SK-N-SH (cell line): ENCODE results near the gene SLC9A2. TPM values are rescaled to one million over a fixed set of nuclear protein-coding genes. Genes with fewer than 3 reads are reported as not detected.

Experiments used
- CTCF ChIA-PET: fragments of 300-600, 350-600 bp; formaldehyde crosslinking; extraction: SDS; loops from one replicate; lab custom pipeline; 2021; lab: Yijun Ruan, JAX
- POLR2A ChIA-PET: fragments of 350-600 bp; sonication (Branson Sonifier 250); formaldehyde crosslinking; extraction: SDS; loops from one replicate; lab custom pipeline; 2020; ENCODE audit warnings: antibody characterized with exemption, inconsistent platforms; lab: Yijun Ruan, JAX
- DNase-seq: peaks from one replicate; pipeline ENCODE4 v3.0.0; 2012
- H2AFZ ChIP-seq: fragments of 200-600 bp; sonication (generic); 2 replicates; pipeline ENCODE4 v1.8.1; 2016; ENCODE audit warnings: antibody characterized with exemption, mild to moderate bottlenecking, low read depth
- H3F3A ChIP-seq: fragments of 200-600 bp; sonication (generic); replicated peaks from 2 replicates; pipeline ENCODE3; 2016; ENCODE audit warnings: antibody characterized with exemption, mild to moderate bottlenecking; ENCODE audit not compliant: insufficient read depth
- H3K27ac ChIP-seq, 2 experiments: fragments of 200-500 bp in 1 of 2; fragments of 200-600 bp in 1 of 2; sonication (Bioruptor generic) in 1 of 2; sonication (generic), shearing (Covaris generic) in 1 of 2; 2 replicates each; pipeline versions ENCODE4 v1.5.1 to v1.6.1; 2014 to 2016; ENCODE audit warnings: low read depth in 2 of 2, inconsistent platforms in 1 of 2, low read length in 1 of 2, mild to moderate bottlenecking in 1 of 2, mixed read lengths in 1 of 2
- H3K27me3 ChIP-seq: fragments of 200-600 bp; sonication (generic), shearing (Covaris generic); 2 replicates; pipeline ENCODE4 v1.6.1; 2016; ENCODE audit warnings: mixed run types; ENCODE audit not compliant: insufficient read depth
- H3K36me3 ChIP-seq, 2 experiments: fragments of 200-500 bp in 1 of 2; fragments of 200-600 bp in 1 of 2; sonication (Bioruptor generic) in 1 of 2; sonication (generic) in 1 of 2; replicated peaks in 1 of 2; 2 replicates each; pipeline versions ENCODE3 to v1.5.1; 2014 to 2016; ENCODE audit warnings: low read length in 1 of 2, mild to moderate bottlenecking in 1 of 2; ENCODE audit not compliant: insufficient read depth in 2 of 2, control insufficient read depth in 1 of 2
- H3K4me1 ChIP-seq, 2 experiments: fragments of 200-500 bp in 1 of 2; fragments of 200-600 bp in 1 of 2; sonication (Bioruptor generic) in 1 of 2; sonication (generic), shearing (Covaris generic) in 1 of 2; 2 replicates each; pipeline versions ENCODE4 v1.5.1 to v1.6.1; 2014 to 2016; ENCODE audit warnings: low read depth in 1 of 2, low read length in 1 of 2, mixed run types in 1 of 2; ENCODE audit not compliant: insufficient read depth in 2 of 2, control insufficient read depth in 1 of 2
- H3K4me2 ChIP-seq: fragments of 200-600 bp; sonication (generic), shearing (Covaris generic); 2 replicates; pipeline ENCODE4 v1.6.1; 2017; ENCODE audit warnings: mixed run types
- H3K4me3 ChIP-seq, 2 experiments: fragments of 200-500 bp in 1 of 2; fragments of 200-600 bp in 1 of 2; sonication (Bioruptor generic) in 1 of 2; sonication (generic), shearing (Covaris generic) in 1 of 2; 2 replicates each; pipeline versions ENCODE4 v1.5.1 to v1.8.1; 2014 to 2016; ENCODE audit warnings: low read depth in 2 of 2, inconsistent platforms in 1 of 2, low read length in 1 of 2, mild to moderate bottlenecking in 1 of 2, mixed read lengths in 1 of 2, moderate library complexity in 1 of 2
- H3K79me2 ChIP-seq: fragments of 200-600 bp; sonication (generic); 2 replicates; pipeline ENCODE4 v1.8.1; 2017; ENCODE audit warnings: mild to moderate bottlenecking; ENCODE audit not compliant: insufficient read depth
- H3K9ac ChIP-seq: fragments of 200-600 bp; sonication (generic); 2 replicates; pipeline ENCODE4 v1.6.1; 2017; ENCODE audit warnings: mixed run types
- H3K9me2 ChIP-seq: fragments of 200-600 bp; sonication (generic); 2 replicates; pipeline ENCODE4 v1.6.1; 2017; ENCODE audit warnings: mixed run types
- H3K9me3 ChIP-seq: fragments of 200-600 bp; sonication (generic); 2 replicates; pipeline ENCODE4 v1.6.1; 2017; ENCODE audit warnings: mixed run types, mild to moderate bottlenecking, moderate library complexity
- H4K20me1 ChIP-seq: fragments of 200-600 bp; sonication (generic); 2 replicates; pipeline ENCODE4 v1.6.1; 2017; ENCODE audit warnings: mild to moderate bottlenecking, mixed run types; ENCODE audit not compliant: insufficient read depth
- EP300 ChIP-seq, 2 experiments: IDR thresholded peaks; 2 replicates each; pipeline versions ENCODE4 v1.4.0 to v1.6.1; 2012; ENCODE audit warnings: borderline replicate concordance in 1 of 2, low read depth in 1 of 2, low read length in 1 of 2
- FOSL2 ChIP-seq: IDR thresholded peaks from 2 replicates; pipeline ENCODE4 v1.4.0; 2012; ENCODE audit warnings: low read depth, mild to moderate bottlenecking, moderate library complexity, borderline replicate concordance
- FOXM1 ChIP-seq: IDR thresholded peaks from 2 replicates; pipeline ENCODE4 v1.4.0; 2012; ENCODE audit warnings: low read depth, mild to moderate bottlenecking
- GATA2 ChIP-seq: sonication (generic); formaldehyde crosslinking; IDR thresholded peaks from 2 replicates; pipeline ENCODE4 v1.5.0; 2020; ENCODE audit warnings: mild to moderate bottlenecking, missing genetic modification reagents
- JUND ChIP-seq: IDR thresholded peaks from 2 replicates; pipeline ENCODE4 v1.4.0; 2012
- MEF2A ChIP-seq: IDR thresholded peaks from 2 replicates; pipeline ENCODE4 v1.4.0; 2012; ENCODE audit warnings: low read depth, borderline replicate concordance
- MXI1 ChIP-seq: IDR thresholded peaks from 2 replicates; pipeline ENCODE4 v1.6.1; 2012; ENCODE audit warnings: mild to moderate bottlenecking, low read depth, low read length, improper control_type of control experiment
- NFIC ChIP-seq: IDR thresholded peaks from 2 replicates; pipeline ENCODE4 v1.4.0; 2012; ENCODE audit warnings: borderline replicate concordance
- NRF1 ChIP-seq: IDR thresholded peaks from 2 replicates; pipeline ENCODE4 v1.6.1; 2012; ENCODE audit warnings: low read depth, mild to moderate bottlenecking, low read length
- POLR2AphosphoS5 ChIP-seq: IDR thresholded peaks from 2 replicates; pipeline ENCODE4 v1.6.1; 2012; ENCODE audit warnings: low read depth, low read length
- RXRA ChIP-seq: IDR thresholded peaks from 2 replicates; pipeline ENCODE4 v1.4.0; 2012; ENCODE audit warnings: low read depth, mild to moderate bottlenecking, borderline replicate concordance
- SIN3A ChIP-seq: IDR thresholded peaks from 2 replicates; pipeline ENCODE4 v1.6.1; 2012; ENCODE audit warnings: low read depth, mild to moderate bottlenecking, low read length, moderate library complexity, borderline replicate concordance
- SMC3 ChIP-seq: IDR thresholded peaks from 2 replicates; pipeline ENCODE4 v1.6.1; 2012; ENCODE audit warnings: low read depth, low read length, improper control_type of control experiment
- WGBS: methylation state at CpG from one replicate; pipeline ENCODE4 v1.1.6; 2017; ENCODE audit warnings: low lambda C conversion rate; 5-methylcytosine and 5-hydroxymethylcytosine counted together
- polyA plus RNA-seq, 3 experiments: library from polyadenylated mRNA; depleted of rRNA; stranded (reverse); fragments of >200 nt; gene quantifications; 2 replicates each; pipeline ENCODE4 v1.2.3, GENCODE V29; 2012
- TF ChIP-seq, protein P1 (sequence below): IDR thresholded peaks from 2 replicates; pipeline ENCODE4 v1.4.0; 2012; ENCODE audit warnings: low read depth, borderline replicate concordance
- TF ChIP-seq, protein P2 (sequence below): IDR thresholded peaks from 2 replicates; pipeline ENCODE4 v1.4.0; 2012; ENCODE audit warnings: low read depth
- TF ChIP-seq, protein P3 (sequence below): IDR thresholded peaks from 2 replicates; pipeline ENCODE4 v1.4.0; 2012; ENCODE audit warnings: low read depth, borderline replicate concordance
- TF ChIP-seq, protein P4 (sequence below): IDR thresholded peaks from 2 replicates; pipeline ENCODE4 v1.6.1; 2012; ENCODE audit warnings: mild to moderate bottlenecking, low read depth, low read length, moderate library complexity

Gene SLC9A2
- polyA plus RNA-seq, 1 of the 3 experiments (the other 2 are of a cell fraction) = not detected

DNA sequence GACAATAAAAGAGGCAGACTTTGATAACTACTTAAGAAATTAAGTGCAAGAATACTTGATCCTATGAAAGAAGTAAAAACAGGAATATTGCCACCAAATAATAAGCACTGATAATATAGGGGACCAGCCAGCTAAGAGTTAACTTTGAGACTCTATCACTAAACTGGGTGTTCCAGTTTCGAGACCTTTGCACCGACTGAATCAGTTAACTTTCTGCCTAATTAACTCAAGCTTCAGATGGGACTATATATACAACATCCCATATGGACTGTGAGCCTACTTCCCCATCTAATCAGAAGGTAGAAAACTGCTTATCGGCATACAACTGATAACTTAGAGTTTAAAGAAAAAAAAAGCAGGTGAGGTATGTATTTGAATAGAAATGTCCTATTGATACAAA is 25.8 kb upstream of the SLC9A2 start:
- Histone ChIP-seq H3K9me2 (no peaks in the 10 kb centered on the region), H3K9ac (no peak overlapping the region), H3F3A (no peaks in the 10 kb centered on the region), H3K27ac (no peak overlapping the region), H3K9me3 (no peaks in the 10 kb centered on the region), H3K4me1 (no peaks in the 10 kb centered on the region), H4K20me1 (no peaks in the 10 kb centered on the region), H3K4me2 (no peak overlapping the region), H3K36me3 (no peaks in the 10 kb centered on the region), H2AFZ (no peak overlapping the region), H3K27me3 (peaks cover 5% of the 10 kb centered on the region; the same call in 1 of the 2 replicates), H3K4me3 (no peak overlapping the region), H3K79me2 (no peaks in the 10 kb centered on the region)
- CTCF ChIA-PET = interaction anchor here (1.5 kb wide), 1 partner anchor 22 kb away, joined by 5 read pairs; no protein-coding TSS in a partner anchor
- DNase-seq = no peak
- POLR2A ChIA-PET = no interaction called here
- WGBS = 12% methylated on average over 3 of the region's 3 CpGs
- TF ChIP-seq FOXM1 = no peak
- TF ChIP-seq, protein P1, sequence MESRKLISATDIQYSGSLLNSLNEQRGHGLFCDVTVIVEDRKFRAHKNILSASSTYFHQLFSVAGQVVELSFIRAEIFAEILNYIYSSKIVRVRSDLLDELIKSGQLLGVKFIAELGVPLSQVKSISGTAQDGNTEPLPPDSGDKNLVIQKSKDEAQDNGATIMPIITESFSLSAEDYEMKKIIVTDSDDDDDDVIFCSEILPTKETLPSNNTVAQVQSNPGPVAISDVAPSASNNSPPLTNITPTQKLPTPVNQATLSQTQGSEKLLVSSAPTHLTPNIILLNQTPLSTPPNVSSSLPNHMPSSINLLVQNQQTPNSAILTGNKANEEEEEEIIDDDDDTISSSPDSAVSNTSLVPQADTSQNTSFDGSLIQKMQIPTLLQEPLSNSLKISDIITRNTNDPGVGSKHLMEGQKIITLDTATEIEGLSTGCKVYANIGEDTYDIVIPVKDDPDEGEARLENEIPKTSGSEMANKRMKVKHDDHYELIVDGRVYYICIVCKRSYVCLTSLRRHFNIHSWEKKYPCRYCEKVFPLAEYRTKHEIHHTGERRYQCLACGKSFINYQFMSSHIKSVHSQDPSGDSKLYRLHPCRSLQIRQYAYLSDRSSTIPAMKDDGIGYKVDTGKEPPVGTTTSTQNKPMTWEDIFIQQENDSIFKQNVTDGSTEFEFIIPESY = no peak
- no peak for TF ChIP-seq JUND
- no peak for TF ChIP-seq MXI1
- no peak for TF ChIP-seq FOSL2
- no peak for TF ChIP-seq NFIC
- no peak for TF ChIP-seq SMC3
- TF ChIP-seq, protein P2, sequence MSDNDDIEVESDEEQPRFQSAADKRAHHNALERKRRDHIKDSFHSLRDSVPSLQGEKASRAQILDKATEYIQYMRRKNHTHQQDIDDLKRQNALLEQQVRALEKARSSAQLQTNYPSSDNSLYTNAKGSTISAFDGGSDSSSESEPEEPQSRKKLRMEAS = no peak
- TF ChIP-seq, protein P3, sequence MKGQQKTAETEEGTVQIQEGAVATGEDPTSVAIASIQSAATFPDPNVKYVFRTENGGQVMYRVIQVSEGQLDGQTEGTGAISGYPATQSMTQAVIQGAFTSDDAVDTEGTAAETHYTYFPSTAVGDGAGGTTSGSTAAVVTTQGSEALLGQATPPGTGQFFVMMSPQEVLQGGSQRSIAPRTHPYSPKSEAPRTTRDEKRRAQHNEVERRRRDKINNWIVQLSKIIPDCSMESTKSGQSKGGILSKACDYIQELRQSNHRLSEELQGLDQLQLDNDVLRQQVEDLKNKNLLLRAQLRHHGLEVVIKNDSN = no peak
- TF ChIP-seq RXRA = no peak
- no peak for TF ChIP-seq MEF2A
- TF ChIP-seq SIN3A = no peak
- no peak for TF ChIP-seq GATA2
- TF ChIP-seq EP300 (IDR thresholded peaks at IDR 0.05; ENCODE audit: borderline replicate concordance in 1 of 2, low read depth in 1 of 2, low read length in 1 of 2) = no peak
- no peak for TF ChIP-seq POLR2AphosphoS5
- no peak for TF ChIP-seq NRF1
- TF ChIP-seq, protein P4, sequence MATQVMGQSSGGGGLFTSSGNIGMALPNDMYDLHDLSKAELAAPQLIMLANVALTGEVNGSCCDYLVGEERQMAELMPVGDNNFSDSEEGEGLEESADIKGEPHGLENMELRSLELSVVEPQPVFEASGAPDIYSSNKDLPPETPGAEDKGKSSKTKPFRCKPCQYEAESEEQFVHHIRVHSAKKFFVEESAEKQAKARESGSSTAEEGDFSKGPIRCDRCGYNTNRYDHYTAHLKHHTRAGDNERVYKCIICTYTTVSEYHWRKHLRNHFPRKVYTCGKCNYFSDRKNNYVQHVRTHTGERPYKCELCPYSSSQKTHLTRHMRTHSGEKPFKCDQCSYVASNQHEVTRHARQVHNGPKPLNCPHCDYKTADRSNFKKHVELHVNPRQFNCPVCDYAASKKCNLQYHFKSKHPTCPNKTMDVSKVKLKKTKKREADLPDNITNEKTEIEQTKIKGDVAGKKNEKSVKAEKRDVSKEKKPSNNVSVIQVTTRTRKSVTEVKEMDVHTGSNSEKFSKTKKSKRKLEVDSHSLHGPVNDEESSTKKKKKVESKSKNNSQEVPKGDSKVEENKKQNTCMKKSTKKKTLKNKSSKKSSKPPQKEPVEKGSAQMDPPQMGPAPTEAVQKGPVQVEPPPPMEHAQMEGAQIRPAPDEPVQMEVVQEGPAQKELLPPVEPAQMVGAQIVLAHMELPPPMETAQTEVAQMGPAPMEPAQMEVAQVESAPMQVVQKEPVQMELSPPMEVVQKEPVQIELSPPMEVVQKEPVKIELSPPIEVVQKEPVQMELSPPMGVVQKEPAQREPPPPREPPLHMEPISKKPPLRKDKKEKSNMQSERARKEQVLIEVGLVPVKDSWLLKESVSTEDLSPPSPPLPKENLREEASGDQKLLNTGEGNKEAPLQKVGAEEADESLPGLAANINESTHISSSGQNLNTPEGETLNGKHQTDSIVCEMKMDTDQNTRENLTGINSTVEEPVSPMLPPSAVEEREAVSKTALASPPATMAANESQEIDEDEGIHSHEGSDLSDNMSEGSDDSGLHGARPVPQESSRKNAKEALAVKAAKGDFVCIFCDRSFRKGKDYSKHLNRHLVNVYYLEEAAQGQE = no peak
